GM19397 (cell line): Measurements from ENCODE around the gene BTBD9.

Experiments used
- ATAC-seq: cut with Tn5 transposase; IDR thresholded peaks from one replicate; pipeline ENCODE4 v1.9.1; 2021; ENCODE audit warnings: mild to moderate bottlenecking, moderate library complexity; ENCODE audit not compliant: unreplicated experiment

BTBD9 gene

GRCh38 chr6:38188677-38189335 lies 450.9 kb downstream of the BTBD9 start:
- ATAC-seq: no peak

GRCh38 chr6:38187811-38188590 lies 451.7 kb downstream of the BTBD9 start:
- no peak for ATAC-seq

- ATAC-seq: no peak
These were observed 452.4 kb downstream of the BTBD9 start for GRCh38 chr6:38187325-38187724.

- no peak for ATAC-seq
These were observed 454.0 kb downstream of the BTBD9 start for GRCh38 chr6:38185752-38186151.

GRCh38 chr6:38185244-38185643 lies 454.5 kb downstream of the BTBD9 start:
- no peak for ATAC-seq

GRCh38 chr6:38184585-38185080 lies 455.1 kb downstream of the BTBD9 start:
- no peak for ATAC-seq

- no peak for ATAC-seq
These were observed 455.7 kb downstream of the BTBD9 start for GRCh38 chr6:38183856-38184584.

- no peak for ATAC-seq
These were observed 457.3 kb downstream of the BTBD9 start for GRCh38 chr6:38182426-38182825.

- no peak for ATAC-seq
These were observed 459.1 kb downstream of the BTBD9 start for GRCh38 chr6:38180586-38180985.

- ATAC-seq: no peak
These were observed 459.8 kb downstream of the BTBD9 start for GRCh38 chr6:38179794-38180430.

- no peak for ATAC-seq
These were observed 460.4 kb downstream of the BTBD9 start for GRCh38 chr6:38179300-38179699.

GRCh38 chr6:38178584-38178886 lies 461.2 kb downstream of the BTBD9 start:
- ATAC-seq: no peak

- ATAC-seq: no peak
These were observed 461.7 kb downstream of the BTBD9 start for GRCh38 chr6:38177882-38178583.

- no peak for ATAC-seq
These were observed 462.7 kb downstream of the BTBD9 start for GRCh38 chr6:38176797-38177751.

GRCh38 chr6:38175786-38176185 lies 463.9 kb downstream of the BTBD9 start:
- ATAC-seq: no peak

GRCh38 chr6:38174806-38175495 lies 464.8 kb downstream of the BTBD9 start:
- no peak for ATAC-seq

- no peak for ATAC-seq
These were observed 465.4 kb downstream of the BTBD9 start for GRCh38 chr6:38174315-38174714.

- ATAC-seq: no peak
These were observed 465.8 kb downstream of the BTBD9 start for GRCh38 chr6:38173909-38174308.
